Cardiac muscle cell (in vitro differentiated cells and primary cell): Measurements from ENCODE around the gene NFIA. TPM values are rescaled to one million over a fixed set of nuclear protein-coding genes. Genes with fewer than 3 reads are reported as not detected.

Source experiments
- DNase-seq, 2 donors: peaks; one replicate each; pipeline versions ENCODE4 v3.0.0 to v3.0.0-alpha.2; 2010 to 2017; ENCODE audit warnings: low read depth in 1 of 2, low spot score in 1 of 2
- H3K27ac ChIP-seq: fragments of 200-600 bp; sonication (generic); 2 replicates; pipeline ENCODE4 v1.5.1; 2016
- H3K27me3 ChIP-seq: fragments of 200-600 bp; sonication (generic); 2 replicates; pipeline ENCODE4 v1.6.0; 2016; ENCODE audit warnings: control low read depth
- H3K36me3 ChIP-seq: fragments of 200-600 bp; sonication (generic); 2 replicates; pipeline ENCODE4 v1.5.1; 2016; ENCODE audit warnings: control low read depth
- H3K4me1 ChIP-seq: fragments of 200-600 bp; sonication (generic); 2 replicates; pipeline ENCODE4 v1.8.1; 2017; ENCODE audit warnings: low read depth, mild to moderate bottlenecking, mixed run types
- H3K4me3 ChIP-seq: fragments of 200-600 bp; sonication (generic); 2 replicates; pipeline ENCODE4 v1.5.1; 2016; ENCODE audit warnings: mild to moderate bottlenecking
- H3K9me3 ChIP-seq: fragments of 200-600 bp; sonication (generic); 2 replicates; pipeline ENCODE4 v1.5.1; 2017; ENCODE audit warnings: low read depth, mild to moderate bottlenecking, control low read depth
- CTCF ChIP-seq: IDR thresholded peaks from 2 replicates; pipeline ENCODE4 v1.5.1; 2012; ENCODE audit warnings: low read depth, mild to moderate bottlenecking, low read length
- polyA plus RNA-seq: library from polyadenylated mRNA; unstranded; fragments of >200 nt; fragmentation: Nextera tagmentation; extraction: Ambion mirVana; gene quantifications from 2 replicates; pipeline ENCODE4 v1.2.1, GENCODE V29; 2016
- total RNA-seq: library from RNA; depleted of rRNA; stranded (reverse); fragments of >200 nt; gene quantifications from 2 replicates; pipeline ENCODE4 v1.2.3, GENCODE V29; 2016

Gene NFIA
- total and polyA plus RNA-seq, 2 experiments from 2014 or later, result 10.1 to 12.0 TPM

- Histone ChIP-seq H3K27ac (no peak overlapping the region), H3K4me1 (peaks cover 40% of the 10 kb centered on the region), H3K27me3 (no peaks in the 10 kb centered on the region), H3K36me3 (no peaks in the 10 kb centered on the region), H3K9me3 (no peaks in the 10 kb centered on the region), H3K4me3 (no peak overlapping the region)
- no peak for DNase-seq
- TF ChIP-seq CTCF, result no peak
Observed at GRCh38 chr1:61184714-61185106, 102.3 kb downstream of the NFIA start.

DNA sequence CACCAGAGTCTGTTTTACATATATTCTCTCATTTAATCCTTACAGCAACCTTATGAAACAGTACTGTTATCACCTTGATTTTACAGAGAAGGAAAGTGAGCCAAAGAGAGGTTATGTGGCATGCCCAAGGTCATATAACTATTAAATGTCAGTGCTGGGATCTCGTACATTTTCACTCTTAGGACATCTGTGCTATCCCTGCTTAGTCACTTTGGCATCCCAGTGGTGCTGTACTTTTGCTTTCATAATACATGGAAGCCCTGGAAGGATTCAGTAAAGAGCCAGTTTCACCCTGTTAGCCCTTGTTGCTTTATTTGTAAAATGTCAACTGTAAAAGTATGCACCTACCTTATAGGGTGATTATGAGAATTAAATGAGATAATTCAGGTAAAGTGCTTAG is 104.4 kb downstream of the NFIA start:
- no peaks in the 10 kb centered on the region for H3K9me3 ChIP-seq
- no peak for TF ChIP-seq CTCF
- H3K4me1 ChIP-seq, result peaks cover 35% of the 10 kb centered on the region
- no peaks in the 10 kb centered on the region for H3K27me3 ChIP-seq
- H3K27ac ChIP-seq, result no peak overlapping the region
- no peak for DNase-seq
- no peaks in the 10 kb centered on the region for H3K36me3 ChIP-seq
- no peak overlapping the region for H3K4me3 ChIP-seq

- no peak for TF ChIP-seq CTCF
- no peak for DNase-seq
- Histone ChIP-seq H3K9me3 (no peaks in the 10 kb centered on the region), H3K4me1 (peaks cover 28% of the 10 kb centered on the region), H3K27ac (no peak overlapping the region), H3K27me3 (no peaks in the 10 kb centered on the region), H3K4me3 (no peak overlapping the region), H3K36me3 (no peaks in the 10 kb centered on the region)
Observed at GRCh38 chr1:61187352-61188086, 105.2 kb downstream of the NFIA start.

GRCh38 chr1:61190153-61190552 is 107.8 kb downstream of the NFIA start:
- H3K27me3 ChIP-seq, result no peaks in the 10 kb centered on the region
- H3K36me3 ChIP-seq, result no peaks in the 10 kb centered on the region
- peaks cover 5% of the 10 kb centered on the region for H3K4me1 ChIP-seq
- H3K4me3 ChIP-seq, result no peak overlapping the region
- no peak overlapping the region for H3K27ac ChIP-seq
- no peak for DNase-seq
- no peaks in the 10 kb centered on the region for H3K9me3 ChIP-seq
- no peak for TF ChIP-seq CTCF

- Histone ChIP-seq H3K9me3 (no peaks in the 10 kb centered on the region), H3K27ac (no peak overlapping the region), H3K27me3 (no peaks in the 10 kb centered on the region), H3K36me3 (no peaks in the 10 kb centered on the region), H3K4me1 (peaks cover 4% of the 10 kb centered on the region), H3K4me3 (no peak overlapping the region)
- DNase-seq, result peak in 1 of 2 donors; percentile 37
- no peak for TF ChIP-seq CTCF
Observed at GRCh38 chr1:61190618-61191432, 108.5 kb downstream of the NFIA start.
